Measurements from ENCODE around the gene ITFG2. TPM values are rescaled to one million over a fixed set of nuclear protein-coding genes. Genes with fewer than 3 reads are reported as not detected.

ITFG2 gene
- total RNA-seq, 2 donors from 2014 or later, result 32.4 to 65.9 TPM

GRCh38 chr12:2855546-2855945 lies 43.1 kb downstream of the ITFG2 start:
- H3K4me1 ChIP-seq, result peaks cover 10% of the 10 kb centered on the region
- no peaks in the 10 kb centered on the region for H3K27me3 ChIP-seq
- H3K9me3 ChIP-seq, result no peaks in the 10 kb centered on the region
- H3K36me3 ChIP-seq (replicated peaks in 1 of 2; ENCODE audit: insufficient read depth in 1 of 2, low read depth in 2 of 2), result no peaks in the 10 kb centered on the region
- intact Hi-C loops (cut with DNase I), result no loop called here
- WGBS, 2 donors, result 87 to 94% methylated on average over 7 of the region's 7 CpGs
- no peak for ATAC-seq
- no peak for DNase-seq
- H3K4me3 ChIP-seq, result no peak overlapping the region
- H3K27ac ChIP-seq, result peak overlapping the region in 1 of 4 donors; percentile 55
- TF ChIP-seq CTCF (IDR thresholded peaks at IDR 0.05) (no peak), POLR2A (IDR thresholded peaks at IDR 0.05) (no peak)

- Histone ChIP-seq H3K4me3 (no peak overlapping the region), H3K27me3 (no peaks in the 10 kb centered on the region), H3K36me3 (replicated peaks in 1 of 2; ENCODE audit: insufficient read depth in 1 of 2, low read depth in 2 of 2) (no peaks in the 10 kb centered on the region), H3K4me1 (peaks cover 10% of the 10 kb centered on the region), H3K9me3 (no peaks in the 10 kb centered on the region), H3K27ac (no peak overlapping the region)
- DNase-seq (peak in 1 of 4 donors; percentile 34), ATAC-seq (no peak)
- WGBS, 2 donors, result 88 to 98% methylated on average over 3 of the region's 3 CpGs
- intact Hi-C loops (cut with DNase I), result no loop called here
- TF ChIP-seq CTCF (IDR thresholded peaks at IDR 0.05) (no peak), POLR2A (IDR thresholded peaks at IDR 0.05) (no peak)
These were observed 43.6 kb downstream of the ITFG2 start for GRCh38 chr12:2856051-2856450.

- intact Hi-C loops (cut with DNase I), result no loop called here
- no peaks in the 10 kb centered on the region for H3K9me3 ChIP-seq
- H3K27ac ChIP-seq, result no peak within 1 kb of the TSS
- WGBS, 2 donors, result 38 to 61% methylated on average over 3 of the region's 3 CpGs
- TF ChIP-seq POLR2A (IDR thresholded peaks at IDR 0.05) (no peak), CTCF (IDR thresholded peaks at IDR 0.05) (no peak)
- H3K4me3 ChIP-seq, result no peak within 1 kb of the TSS
- peaks cover 10% of the 10 kb centered on the region for H3K4me1 ChIP-seq
- DNase-seq, result no peak
- ATAC-seq, result no peak
- H3K36me3 ChIP-seq (replicated peaks in 1 of 2; ENCODE audit: insufficient read depth in 1 of 2, low read depth in 2 of 2), result no peaks in the 10 kb centered on the region
- no peaks in the 10 kb centered on the region for H3K27me3 ChIP-seq
These were observed 44.6 kb downstream of the ITFG2 start, which contains the start of gene TEX52 for GRCh38 chr12:2857021-2857431. Gene TEX52 (minus strand): TSS chr12:2857039. CDS start chr12:2857026, 13 bp downstream.

- intact Hi-C loops (cut with DNase I), result no loop called here
- no peak for ATAC-seq
- H3K27ac ChIP-seq, result no peak overlapping the region
These were observed 45.1 kb downstream of the ITFG2 start for GRCh38 chr12:2857576-2857975.

More at GRCh38 chr12:2857576-2857975, 45.1 kb downstream of the ITFG2 start:
- Histone ChIP-seq H3K4me3 (no peak overlapping the region), H3K27me3 (no peaks in the 10 kb centered on the region), H3K4me1 (peaks cover 10% of the 10 kb centered on the region), H3K36me3 (replicated peaks in 1 of 2; ENCODE audit: insufficient read depth in 1 of 2, low read depth in 2 of 2) (no peaks in the 10 kb centered on the region), H3K9me3 (no peaks in the 10 kb centered on the region)
- WGBS, 2 donors, result 88 to 93% methylated on average over 7 of the region's 7 CpGs
- no peak for DNase-seq
- TF ChIP-seq CTCF (IDR thresholded peaks at IDR 0.05) (no peak), POLR2A (IDR thresholded peaks at IDR 0.05) (no peak)
